Measurements from ENCODE around the gene MOB3C.

- TF ChIP-seq CTCF (IDR thresholded peaks at IDR 0.05) (no peak), POLR2A (IDR thresholded peaks at IDR 0.05) (no peak)
Measured at GRCh38 chr1:46601257-46602007, 15.2 kb downstream of the MOB3C start.

Measured in heart left ventricle (tissue), 13 donors.